Measurements from ENCODE around the gene TRPM4.

GRCh38 chr19:49212016-49212701, 54.6 kb downstream of the TRPM4 start:
- TF ChIP-seq POLR2A (IDR thresholded peaks at IDR 0.05): no peak
- no peak for TF ChIP-seq CTCF (IDR thresholded peaks at IDR 0.05)
